Activated CD8-positive, alpha-beta memory T cell treated with anti-CD3 and anti-CD28 coated beads, Interleukin-2, amount 10 ng/mL, durations not matched to agents 7 days and 5 days (primary cell): ENCODE measurements around the gene SIL1. TPM values are rescaled to one million over a fixed set of nuclear protein-coding genes. Genes with fewer than 3 reads are reported as not detected.

Source experiments
- ATAC-seq: fragments of 150-1000 bp; cut with Tn5 transposase; one replicate; pipeline ENCODE4 v1.10.0; 2021; ENCODE audit warnings: moderate library complexity
- CTCF ChIA-PET: fragments of 350-600 bp; sonication (Branson Sonifier 250); formaldehyde crosslinking; loops from one replicate; lab custom pipeline; 2021; ENCODE audit warnings: antibody characterized with exemption; lab: Charles Lee
- DNase-seq: peaks from one replicate; pipeline ENCODE4 v3.0.0-alpha.2; 2020
- H3K27ac Mint-ChIP-seq: one replicate; pipeline ENCODE4 v1.8.0; 2021; ENCODE audit warnings: mild to moderate bottlenecking, mixed read lengths
- H3K27me3 Mint-ChIP-seq: one replicate; pipeline ENCODE4 v1.8.0; 2021; ENCODE audit warnings: mixed read lengths
- H3K36me3 Mint-ChIP-seq: one replicate; pipeline ENCODE4 v1.8.0; 2021; ENCODE audit warnings: mild to moderate bottlenecking, mixed read lengths
- H3K4me1 Mint-ChIP-seq: one replicate; pipeline ENCODE4 v1.8.0; 2021; ENCODE audit warnings: mixed read lengths
- H3K4me3 Mint-ChIP-seq: one replicate; pipeline ENCODE4 v1.8.0; 2021; ENCODE audit warnings: mild to moderate bottlenecking, moderate library complexity, mixed read lengths
- H3K9me3 Mint-ChIP-seq: one replicate; pipeline ENCODE4 v1.8.0; 2022; ENCODE audit warnings: low read depth, mixed read lengths
- total RNA-seq, 2 experiments: library from RNA; stranded (reverse); gene quantifications; one replicate each; pipeline ENCODE4 v1.2.3, GENCODE V29; 2021

Gene SIL1
- total RNA-seq, 2 experiments from 2014 or later: 23.9 to 24.5 TPM

DNA sequence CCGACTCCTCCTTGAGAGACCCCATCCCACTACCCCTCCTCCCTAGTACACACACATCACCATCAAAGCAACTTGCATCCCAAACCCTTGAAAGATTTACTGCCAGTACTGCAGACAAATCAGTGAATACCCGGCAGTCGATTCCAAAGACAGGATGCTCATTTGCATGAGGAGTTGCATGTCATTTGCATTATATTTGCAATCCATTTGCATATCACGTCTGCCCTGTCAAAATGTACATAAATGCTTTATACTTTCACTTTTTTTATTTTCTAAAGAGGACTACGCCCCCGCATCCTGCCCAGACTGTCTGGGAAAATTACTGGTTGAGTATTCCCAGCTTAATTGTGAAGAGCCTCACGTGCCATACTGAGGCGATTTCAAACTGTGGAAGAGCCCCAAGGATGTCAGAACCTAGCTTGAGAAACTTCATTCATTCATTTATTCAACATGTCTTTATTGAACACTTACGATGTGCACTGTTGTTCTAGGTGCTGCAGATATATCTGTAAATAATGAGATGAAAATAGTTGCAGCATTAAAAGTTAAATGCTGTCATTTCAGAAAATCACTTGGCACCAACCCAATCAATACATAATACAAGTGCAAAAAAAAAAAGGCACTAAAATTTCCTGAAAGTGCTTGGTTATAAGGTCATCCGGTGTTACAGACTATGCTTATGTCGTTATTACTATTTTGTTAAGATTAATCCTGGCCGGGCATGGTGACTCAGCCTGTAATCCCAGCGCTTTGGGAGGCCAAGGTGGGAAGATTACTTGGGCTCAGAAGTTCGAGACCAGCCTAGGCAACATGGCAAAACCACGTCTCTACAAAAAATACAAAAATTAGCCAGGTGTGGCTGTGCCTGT lies 17.2 kb upstream of the SIL1 start:
- Mint-ChIP-seq H3K9me3 (no peaks in the 10 kb centered on the region), H3K4me1 (no peaks in the 10 kb centered on the region), H3K27ac (no peak overlapping the region), H3K27me3 (no peaks in the 10 kb centered on the region), H3K36me3 (peaks cover 2% of the 10 kb centered on the region), H3K4me3 (no peak overlapping the region)
- no peak for DNase-seq
- CTCF ChIA-PET: no interaction called here
- no peak for ATAC-seq

DNA sequence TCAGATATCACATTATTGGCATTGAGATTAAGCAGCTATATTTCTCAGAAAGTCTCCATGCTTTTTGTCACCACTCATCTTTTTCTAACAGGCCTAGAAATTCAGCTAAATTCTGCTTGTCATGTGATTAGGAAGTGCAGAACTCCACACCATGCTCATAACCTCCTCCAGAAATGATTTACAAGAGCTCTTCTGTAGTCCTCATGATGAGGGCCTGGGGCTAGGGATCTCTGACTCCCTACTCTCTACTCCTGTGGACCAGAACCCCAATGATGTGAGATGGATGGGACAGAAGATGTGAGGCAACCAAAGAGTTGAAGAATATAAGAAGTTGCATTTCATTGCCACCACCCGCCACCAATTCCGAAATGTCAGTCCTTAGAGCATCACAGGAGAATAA lies 16.5 kb upstream of the SIL1 start:
- Mint-ChIP-seq H3K4me3 (no peak overlapping the region), H3K9me3 (no peaks in the 10 kb centered on the region), H3K27me3 (no peaks in the 10 kb centered on the region), H3K27ac (no peak overlapping the region), H3K36me3 (peaks cover 2% of the 10 kb centered on the region), H3K4me1 (no peaks in the 10 kb centered on the region)
- DNase-seq: no peak
- no peak for ATAC-seq
- CTCF ChIA-PET: no interaction called here

DNA sequence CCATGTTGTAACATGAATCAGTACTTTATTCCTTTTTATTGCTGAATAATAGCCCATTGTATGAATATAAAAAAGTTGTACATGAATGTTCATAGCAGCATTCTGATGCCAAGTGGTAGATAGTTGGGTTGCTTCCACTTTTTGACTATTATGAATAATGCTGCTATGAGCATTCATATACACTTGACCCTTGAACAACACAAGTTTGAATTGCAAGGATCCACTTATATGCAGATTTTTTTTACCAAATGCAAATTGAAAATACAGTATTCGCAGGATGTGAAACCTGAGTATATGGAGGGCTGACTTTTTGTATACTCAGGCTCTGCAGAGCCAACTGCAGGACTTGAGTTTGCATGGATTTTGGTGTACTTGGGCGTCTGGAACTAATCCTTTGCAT lies 14.7 kb upstream of the SIL1 start:
- Mint-ChIP-seq H3K27me3 (no peaks in the 10 kb centered on the region), H3K36me3 (peaks cover 2% of the 10 kb centered on the region), H3K4me3 (no peak overlapping the region), H3K27ac (no peak overlapping the region), H3K9me3 (no peaks in the 10 kb centered on the region), H3K4me1 (no peaks in the 10 kb centered on the region)
- no peak for ATAC-seq
- no peak for DNase-seq
- CTCF ChIA-PET: no interaction called here

DNA sequence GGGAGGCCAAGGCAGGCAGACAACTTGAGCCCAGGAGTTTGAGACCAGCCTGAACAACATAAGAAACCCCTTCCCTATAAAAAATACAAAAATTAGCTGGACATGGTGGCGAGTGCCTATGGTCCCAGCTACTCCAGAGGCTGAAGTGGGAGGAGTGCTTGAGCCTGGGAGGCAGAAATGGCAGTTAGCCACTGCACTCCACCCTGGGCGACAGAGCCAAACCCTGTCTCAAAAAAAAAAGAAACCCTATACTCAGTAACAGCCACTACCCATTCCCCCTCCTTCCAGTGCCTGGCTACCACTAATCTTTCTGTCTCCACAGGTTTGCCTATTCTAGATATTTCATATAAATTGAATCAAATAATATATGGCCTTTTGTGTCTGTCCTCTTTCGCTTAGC lies 14.3 kb upstream of the SIL1 start:
- no peak overlapping the region for H3K4me3 Mint-ChIP-seq
- no peaks in the 10 kb centered on the region for H3K27me3 Mint-ChIP-seq
- H3K9me3 Mint-ChIP-seq: no peaks in the 10 kb centered on the region
- DNase-seq (no peak), ATAC-seq (no peak)
- H3K4me1 Mint-ChIP-seq: no peaks in the 10 kb centered on the region
- H3K36me3 Mint-ChIP-seq: peaks cover 2% of the 10 kb centered on the region
- H3K27ac Mint-ChIP-seq: no peak overlapping the region
- CTCF ChIA-PET: no interaction called here

DNA sequence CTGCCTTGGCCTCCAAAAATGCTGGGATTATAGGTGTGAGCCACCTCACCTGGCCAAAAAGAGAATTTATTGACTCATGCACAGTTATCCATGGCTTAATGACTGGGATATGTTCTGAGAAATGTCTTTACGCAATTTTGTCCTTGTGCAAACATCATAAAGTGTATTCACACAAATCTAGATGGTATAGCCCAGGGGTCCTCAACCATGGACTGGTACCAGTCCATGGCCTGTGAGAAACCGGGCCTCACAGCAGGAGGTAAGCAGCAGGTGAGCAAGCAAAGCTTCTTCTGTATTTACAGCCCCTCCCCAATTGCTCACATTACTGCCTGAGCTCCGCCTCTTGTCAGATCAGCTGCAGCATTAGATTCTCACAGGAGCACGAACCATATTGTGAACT lies 12.4 kb upstream of the SIL1 start:
- H3K4me3 Mint-ChIP-seq: no peak overlapping the region
- DNase-seq (no peak), ATAC-seq (no peak)
- CTCF ChIA-PET: interaction anchor here (0.6 kb wide), 1 partner anchor 631 kb away, joined by 3 read pairs; no protein-coding TSS in a partner anchor
- H3K9me3 Mint-ChIP-seq: no peaks in the 10 kb centered on the region
- H3K27ac Mint-ChIP-seq: no peak overlapping the region
- H3K27me3 Mint-ChIP-seq: no peaks in the 10 kb centered on the region
- H3K36me3 Mint-ChIP-seq: no peaks in the 10 kb centered on the region
- peaks cover 5% of the 10 kb centered on the region for H3K4me1 Mint-ChIP-seq

DNA sequence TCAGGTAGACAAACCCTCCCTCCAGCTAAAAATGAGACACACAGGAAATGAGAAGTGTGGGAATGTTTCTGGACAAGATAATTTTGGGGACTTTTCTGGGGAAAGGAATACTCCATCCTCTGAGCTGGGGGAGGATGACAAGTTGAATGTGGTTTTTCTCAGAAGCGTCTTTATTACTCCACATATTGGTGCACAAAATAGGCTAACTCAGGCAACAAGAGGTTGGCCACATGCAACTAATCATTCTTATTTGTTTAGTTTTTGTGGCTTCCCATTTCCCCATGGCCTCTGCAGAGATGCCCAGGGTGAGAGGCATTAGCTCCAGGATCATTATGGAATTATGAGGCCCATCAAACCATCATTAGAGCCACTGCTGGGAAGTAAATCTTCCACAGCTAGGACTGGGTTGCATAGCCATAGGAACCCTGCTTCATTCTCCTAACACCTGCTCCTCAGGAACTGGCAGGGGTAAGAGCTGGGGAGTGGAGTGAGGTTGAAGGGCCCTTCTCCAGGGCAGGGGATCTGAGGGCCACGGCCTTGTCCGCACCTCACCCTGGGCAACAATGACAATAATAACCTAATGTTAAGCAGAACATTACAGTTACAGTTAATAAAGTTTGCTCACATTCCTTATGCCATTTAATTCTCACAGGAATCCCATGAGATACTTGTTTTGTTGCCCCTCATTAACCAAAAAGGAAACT lies 9.3 kb upstream of the SIL1 start:
- Mint-ChIP-seq H3K4me3 (no peak overlapping the region), H3K27ac (no peak overlapping the region), H3K9me3 (no peaks in the 10 kb centered on the region), H3K36me3 (no peaks in the 10 kb centered on the region), H3K4me1 (peaks cover 9% of the 10 kb centered on the region), H3K27me3 (no peaks in the 10 kb centered on the region)
- ATAC-seq (no peak), DNase-seq (no peak)
- CTCF ChIA-PET: interaction anchor here (1.4 kb wide), 1 partner anchor 44 kb away, joined by 3 read pairs; no protein-coding TSS in a partner anchor

DNA sequence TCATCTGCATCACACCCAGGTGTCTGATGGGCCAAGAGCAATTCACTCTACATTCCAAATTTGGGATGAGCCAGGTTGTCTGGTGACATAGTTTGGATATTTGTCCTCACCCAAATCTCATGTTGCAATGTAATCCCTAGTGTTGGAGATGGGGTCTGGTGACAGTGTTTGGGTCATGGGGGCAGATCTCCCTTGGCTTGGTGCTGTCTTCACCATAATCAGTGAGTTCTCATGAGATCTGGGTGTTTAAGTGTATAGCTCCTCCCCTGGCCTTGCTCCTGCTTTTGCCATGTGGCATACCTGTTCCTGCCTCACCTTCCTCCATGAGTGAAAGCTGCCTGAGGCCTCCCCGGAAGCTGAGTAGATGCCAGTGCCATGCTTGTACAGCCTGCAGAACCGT lies 7.4 kb upstream of the SIL1 start:
- CTCF ChIA-PET: interaction anchor here (1.1 kb wide), 1 partner anchor 14 kb away, joined by 4 read pairs; no protein-coding TSS in a partner anchor
- H3K9me3 Mint-ChIP-seq: no peaks in the 10 kb centered on the region
- H3K4me1 Mint-ChIP-seq: peaks cover 9% of the 10 kb centered on the region
- DNase-seq: no peak
- H3K36me3 Mint-ChIP-seq: no peaks in the 10 kb centered on the region
- H3K27me3 Mint-ChIP-seq: no peaks in the 10 kb centered on the region
- H3K4me3 Mint-ChIP-seq: no peak overlapping the region
- ATAC-seq: no peak
- H3K27ac Mint-ChIP-seq: no peak overlapping the region

DNA sequence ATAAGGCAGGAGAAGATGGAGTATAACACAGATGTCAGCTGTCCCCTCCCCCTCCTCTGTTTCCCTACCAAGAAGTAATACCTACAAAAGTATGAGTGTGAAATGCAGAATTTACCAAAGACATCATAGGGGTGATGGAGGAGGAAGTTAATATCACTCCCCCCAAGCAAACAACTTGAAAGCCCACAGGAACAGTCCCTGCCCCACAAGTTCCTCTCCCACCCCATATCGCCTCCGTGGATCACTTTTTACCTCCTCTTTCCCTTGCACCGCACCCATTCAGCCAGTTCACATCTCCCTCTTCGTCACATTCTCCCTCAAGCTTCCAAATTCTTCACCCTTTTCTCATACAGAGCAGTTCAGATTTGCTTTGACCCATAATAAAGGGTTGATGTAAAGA lies 7.0 kb upstream of the SIL1 start:
- H3K4me3 Mint-ChIP-seq: no peak overlapping the region
- H3K36me3 Mint-ChIP-seq: no peaks in the 10 kb centered on the region
- ATAC-seq (no peak), DNase-seq (no peak)
- no peak overlapping the region for H3K27ac Mint-ChIP-seq
- no peaks in the 10 kb centered on the region for H3K27me3 Mint-ChIP-seq
- CTCF ChIA-PET: no interaction called here
- H3K4me1 Mint-ChIP-seq: peaks cover 9% of the 10 kb centered on the region
- H3K9me3 Mint-ChIP-seq: no peaks in the 10 kb centered on the region

DNA sequence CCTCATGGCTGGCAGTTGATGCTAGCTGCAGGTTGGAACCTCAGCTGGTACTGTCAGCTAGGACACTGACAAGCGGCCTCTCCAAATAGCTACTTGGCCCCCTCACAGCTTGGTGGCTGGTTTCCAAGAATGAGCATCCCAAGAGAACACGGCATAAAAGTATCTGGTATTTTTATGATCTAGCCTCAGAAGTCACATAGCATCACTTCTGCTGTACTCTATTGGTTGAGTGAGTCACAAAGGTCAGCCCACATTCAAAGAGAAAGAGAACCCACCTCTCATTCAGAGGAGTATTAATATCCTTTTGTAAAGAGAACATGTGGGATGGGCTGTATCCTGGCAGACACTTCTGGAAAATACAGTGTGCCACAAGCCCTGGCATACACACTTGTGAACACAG lies 6.0 kb upstream of the SIL1 start:
- Mint-ChIP-seq H3K36me3 (no peaks in the 10 kb centered on the region), H3K4me1 (peaks cover 9% of the 10 kb centered on the region), H3K27ac (no peak overlapping the region), H3K9me3 (no peaks in the 10 kb centered on the region), H3K4me3 (no peak overlapping the region), H3K27me3 (no peaks in the 10 kb centered on the region)
- ATAC-seq (no peak), DNase-seq (no peak)
- CTCF ChIA-PET: no interaction called here

DNA sequence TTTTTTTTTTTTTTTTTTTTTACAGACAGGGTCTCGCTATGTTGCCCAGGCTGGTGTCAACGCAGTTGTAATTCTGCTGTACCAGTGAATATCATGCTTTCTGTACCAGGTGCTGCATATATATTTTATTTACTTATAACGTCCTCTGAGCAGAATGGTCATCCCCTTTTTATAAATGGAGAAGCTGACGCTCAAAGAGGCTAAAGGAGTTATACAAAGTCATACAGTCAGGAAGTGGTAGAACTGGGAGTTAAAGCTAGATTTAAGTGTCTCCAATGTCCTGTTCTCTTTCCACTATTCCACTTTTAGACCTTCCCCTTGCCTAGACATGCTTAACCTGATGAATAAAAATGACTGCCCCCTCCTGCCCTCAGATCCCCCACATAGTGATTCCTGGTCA lies 1.2 kb upstream of the SIL1 start:
- DNase-seq: no peak
- H3K4me3 Mint-ChIP-seq: no peak overlapping the region
- ATAC-seq: no peak
- peaks cover 24% of the 10 kb centered on the region for H3K4me1 Mint-ChIP-seq
- no peaks in the 10 kb centered on the region for H3K9me3 Mint-ChIP-seq
- no peak overlapping the region for H3K27ac Mint-ChIP-seq
- H3K27me3 Mint-ChIP-seq: no peaks in the 10 kb centered on the region
- CTCF ChIA-PET: interaction anchor here (0.7 to 1.0 kb wide), 2 partner anchors 404 to 624 kb away, joined by 3 read pairs; partner anchors contain the start of gene HSPA9
- peaks cover 4% of the 10 kb centered on the region for H3K36me3 Mint-ChIP-seq

DNA sequence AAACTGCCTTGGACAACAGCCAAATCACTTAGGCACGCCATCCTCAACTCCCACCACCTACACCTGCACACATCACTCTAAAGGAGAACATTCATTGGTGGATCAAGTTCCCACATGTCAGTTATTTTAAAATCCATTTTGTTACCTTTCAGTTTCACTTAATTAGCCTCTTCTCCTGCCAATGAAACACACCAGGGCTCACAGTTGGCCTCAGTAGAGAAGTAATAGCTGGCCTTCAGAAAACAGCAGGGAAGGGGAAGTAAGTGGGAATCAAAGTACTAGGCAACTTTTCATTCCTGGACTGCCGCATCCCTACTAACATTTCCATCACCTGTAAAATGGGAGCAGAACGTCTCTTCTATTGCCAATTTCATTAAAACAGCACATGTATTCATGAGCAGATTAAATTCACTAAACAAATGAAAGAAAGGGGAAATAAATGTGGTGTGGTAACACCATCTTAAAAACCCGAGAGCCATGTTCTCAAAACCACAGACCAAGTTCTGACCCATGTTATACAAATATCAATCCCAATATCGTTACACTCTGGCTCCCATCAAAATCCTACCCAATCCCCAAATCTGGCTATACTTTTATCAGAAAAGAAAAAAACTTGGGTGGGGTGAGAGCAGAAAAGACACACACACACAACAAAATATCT lies 1.7 kb downstream of the SIL1 start:
- peak overlapping the region; percentile 27 for H3K4me3 Mint-ChIP-seq
- CTCF ChIA-PET: no interaction called here
- DNase-seq: no peak
- H3K27ac Mint-ChIP-seq: peak overlapping the region; percentile 50
- no peaks in the 10 kb centered on the region for H3K27me3 Mint-ChIP-seq
- H3K9me3 Mint-ChIP-seq: no peaks in the 10 kb centered on the region
- H3K4me1 Mint-ChIP-seq: peaks cover 29% of the 10 kb centered on the region
- ATAC-seq: no peak
- H3K36me3 Mint-ChIP-seq: peaks cover 12% of the 10 kb centered on the region

DNA sequence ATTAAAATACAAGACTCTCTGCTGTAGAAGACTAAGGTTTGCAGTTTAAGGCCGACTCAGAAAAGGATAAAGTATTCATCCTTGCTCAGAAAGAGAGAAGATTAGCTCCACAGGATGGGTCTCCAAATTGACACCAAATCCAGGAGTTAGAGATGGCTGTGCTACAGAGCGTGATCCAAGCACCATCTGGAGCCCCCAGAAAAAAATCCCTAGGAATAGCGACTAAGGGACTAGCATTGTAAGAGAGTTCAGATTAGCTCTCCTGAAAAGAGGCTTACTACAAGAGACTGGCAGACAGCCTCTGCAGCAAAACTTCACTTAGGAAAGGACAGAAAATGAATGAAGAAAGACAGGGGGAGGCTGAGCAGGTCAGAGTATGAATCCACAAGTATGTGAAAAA lies 3.7 kb downstream of the SIL1 start:
- ATAC-seq: no peak
- H3K27ac Mint-ChIP-seq: no peak overlapping the region

DNA sequence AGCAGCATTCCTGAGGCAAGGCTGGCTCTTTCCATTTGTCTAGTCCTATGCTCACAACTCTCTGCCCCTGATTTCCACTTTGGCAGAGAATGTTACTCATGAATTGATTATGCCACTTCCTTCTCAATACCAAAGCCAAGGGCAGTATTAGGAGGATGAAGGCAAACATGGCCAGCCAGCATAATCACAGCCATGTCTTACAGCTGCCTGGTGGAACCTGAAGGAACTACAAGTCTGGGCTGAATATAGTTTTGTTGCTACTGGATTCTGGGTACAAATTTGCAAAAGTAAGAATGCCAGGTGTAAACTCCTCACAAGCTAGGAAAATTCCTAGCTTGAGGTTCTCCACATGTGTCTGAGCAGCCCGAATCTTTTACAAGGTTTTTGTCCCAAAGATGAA lies 4.2 kb downstream of the SIL1 start:
- Mint-ChIP-seq H3K27ac (no peak overlapping the region), H3K4me3 (no peak overlapping the region), H3K36me3 (peaks cover 14% of the 10 kb centered on the region), H3K9me3 (no peaks in the 10 kb centered on the region), H3K27me3 (no peaks in the 10 kb centered on the region), H3K4me1 (peaks cover 29% of the 10 kb centered on the region)
- ATAC-seq (no peak), DNase-seq (no peak)
- CTCF ChIA-PET: interaction anchor here (1.2 kb wide), 1 partner anchor 11 kb away, joined by 3 read pairs; no protein-coding TSS in a partner anchor

More for the DNA sequence above, 3.7 kb downstream of the SIL1 start:
- no peaks in the 10 kb centered on the region for H3K9me3 Mint-ChIP-seq
- H3K4me3 Mint-ChIP-seq: no peak overlapping the region
- H3K36me3 Mint-ChIP-seq: peaks cover 14% of the 10 kb centered on the region
- CTCF ChIA-PET: interaction anchor here (1.2 kb wide), 1 partner anchor 12 kb away, joined by 3 read pairs; no protein-coding TSS in a partner anchor
- peaks cover 29% of the 10 kb centered on the region for H3K4me1 Mint-ChIP-seq
- H3K27me3 Mint-ChIP-seq: no peaks in the 10 kb centered on the region
- DNase-seq: no peak
